NB4 (cell line): ENCODE measurements around the gene IL1RN.

ENCODE experiments used
- MAX ChIP-seq: IDR thresholded peaks from 2 replicates; pipeline ENCODE4 v1.6.1; 2011; ENCODE audit warnings: low read depth, low read length
- TF ChIP-seq, protein P1 (sequence below): IDR thresholded peaks from one replicate; pipeline ENCODE4 v1.5.1; 2012; ENCODE audit warnings: low read depth, low read length

- TF ChIP-seq, protein P1, sequence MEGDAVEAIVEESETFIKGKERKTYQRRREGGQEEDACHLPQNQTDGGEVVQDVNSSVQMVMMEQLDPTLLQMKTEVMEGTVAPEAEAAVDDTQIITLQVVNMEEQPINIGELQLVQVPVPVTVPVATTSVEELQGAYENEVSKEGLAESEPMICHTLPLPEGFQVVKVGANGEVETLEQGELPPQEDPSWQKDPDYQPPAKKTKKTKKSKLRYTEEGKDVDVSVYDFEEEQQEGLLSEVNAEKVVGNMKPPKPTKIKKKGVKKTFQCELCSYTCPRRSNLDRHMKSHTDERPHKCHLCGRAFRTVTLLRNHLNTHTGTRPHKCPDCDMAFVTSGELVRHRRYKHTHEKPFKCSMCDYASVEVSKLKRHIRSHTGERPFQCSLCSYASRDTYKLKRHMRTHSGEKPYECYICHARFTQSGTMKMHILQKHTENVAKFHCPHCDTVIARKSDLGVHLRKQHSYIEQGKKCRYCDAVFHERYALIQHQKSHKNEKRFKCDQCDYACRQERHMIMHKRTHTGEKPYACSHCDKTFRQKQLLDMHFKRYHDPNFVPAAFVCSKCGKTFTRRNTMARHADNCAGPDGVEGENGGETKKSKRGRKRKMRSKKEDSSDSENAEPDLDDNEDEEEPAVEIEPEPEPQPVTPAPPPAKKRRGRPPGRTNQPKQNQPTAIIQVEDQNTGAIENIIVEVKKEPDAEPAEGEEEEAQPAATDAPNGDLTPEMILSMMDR, result no peak
- TF ChIP-seq MAX, result no peak
These were observed 23.3 kb upstream of the IL1RN start for GRCh38 chr2:113104054-113104611.
